SKM-1 (cell line): Measurements from ENCODE around the gene BLVRA.

Experiments used
- DNase-seq: peaks from one replicate; lab custom pipeline; 2025; ENCODE audit not compliant: unreplicated experiment; lab: John Stamatoyannopoulos, UW

The BLVRA gene

GRCh38 chr7:43749383-43749940, 9.0 kb upstream of the BLVRA start:
- no peak for DNase-seq

- no peak for DNase-seq
Observed at GRCh38 chr7:43750016-43750887, 8.2 kb upstream of the BLVRA start.

DNA sequence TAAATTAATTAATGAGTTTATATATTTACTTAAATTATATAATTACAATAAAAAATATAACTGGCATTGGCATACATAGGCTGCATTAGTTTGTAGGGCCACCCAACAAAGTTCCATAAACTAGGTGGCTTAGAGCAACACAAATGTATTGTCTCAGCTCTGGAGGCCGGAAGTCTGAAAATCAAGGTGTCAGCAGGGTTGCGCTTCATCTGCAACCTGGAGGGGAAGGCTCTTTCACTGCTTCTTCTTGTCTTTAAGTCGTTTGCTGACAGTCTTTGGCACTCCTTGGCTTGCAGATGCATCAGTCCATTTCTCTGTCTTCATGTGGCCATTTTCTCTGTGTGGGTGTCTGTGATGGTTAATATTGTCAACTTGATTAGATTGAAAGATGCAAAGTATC, 6.1 kb upstream of the BLVRA start:
- DNase-seq: no peak

DNA sequence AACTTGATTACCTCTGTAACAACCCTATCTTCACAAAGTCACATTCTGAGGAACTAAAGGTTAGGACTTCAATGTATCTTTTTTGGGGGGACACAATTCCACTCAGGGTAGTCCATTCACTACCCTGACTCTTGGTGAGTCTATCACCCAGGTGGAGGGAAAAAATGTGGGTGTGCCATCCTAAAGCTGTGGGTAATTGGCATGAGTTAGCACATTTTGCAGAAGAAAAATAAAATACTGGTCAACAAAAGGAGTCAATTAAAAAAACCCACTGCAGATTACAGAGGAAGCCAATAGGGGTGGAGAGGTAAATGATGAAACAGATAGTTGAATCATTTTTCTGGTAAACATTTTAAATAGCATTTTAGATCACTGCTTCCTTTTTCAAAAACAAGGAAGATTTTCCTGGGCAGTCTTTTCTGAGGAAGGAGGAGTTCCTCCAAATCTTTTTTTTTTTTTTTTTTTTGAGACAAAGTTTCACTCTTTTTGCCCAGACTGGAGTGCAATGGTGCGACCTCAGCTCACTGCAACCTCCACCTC, 5.1 kb upstream of the BLVRA start:
- DNase-seq: no peak

DNA sequence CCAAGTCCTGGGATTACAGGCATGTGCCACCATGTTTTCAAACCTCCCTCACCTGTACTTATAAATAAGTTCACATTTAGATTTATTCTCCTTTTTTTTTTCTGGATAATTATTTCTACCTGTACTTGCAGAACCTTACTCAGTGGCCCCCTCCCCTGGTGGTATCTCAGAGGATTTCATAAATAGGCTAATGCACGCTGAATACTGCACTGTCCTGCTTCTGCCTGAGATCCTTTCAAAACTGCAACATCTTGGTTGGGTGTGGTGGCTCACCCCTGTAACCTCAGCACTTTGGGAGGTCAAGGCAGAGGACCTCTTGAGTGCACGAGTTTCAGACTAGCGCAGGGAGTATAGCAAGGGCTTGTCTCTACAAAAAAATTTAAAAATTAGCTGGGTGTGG, 4.6 kb upstream of the BLVRA start:
- no peak for DNase-seq

GRCh38 chr7:43754596-43754995, 3.9 kb upstream of the BLVRA start:
- DNase-seq: no peak

DNA sequence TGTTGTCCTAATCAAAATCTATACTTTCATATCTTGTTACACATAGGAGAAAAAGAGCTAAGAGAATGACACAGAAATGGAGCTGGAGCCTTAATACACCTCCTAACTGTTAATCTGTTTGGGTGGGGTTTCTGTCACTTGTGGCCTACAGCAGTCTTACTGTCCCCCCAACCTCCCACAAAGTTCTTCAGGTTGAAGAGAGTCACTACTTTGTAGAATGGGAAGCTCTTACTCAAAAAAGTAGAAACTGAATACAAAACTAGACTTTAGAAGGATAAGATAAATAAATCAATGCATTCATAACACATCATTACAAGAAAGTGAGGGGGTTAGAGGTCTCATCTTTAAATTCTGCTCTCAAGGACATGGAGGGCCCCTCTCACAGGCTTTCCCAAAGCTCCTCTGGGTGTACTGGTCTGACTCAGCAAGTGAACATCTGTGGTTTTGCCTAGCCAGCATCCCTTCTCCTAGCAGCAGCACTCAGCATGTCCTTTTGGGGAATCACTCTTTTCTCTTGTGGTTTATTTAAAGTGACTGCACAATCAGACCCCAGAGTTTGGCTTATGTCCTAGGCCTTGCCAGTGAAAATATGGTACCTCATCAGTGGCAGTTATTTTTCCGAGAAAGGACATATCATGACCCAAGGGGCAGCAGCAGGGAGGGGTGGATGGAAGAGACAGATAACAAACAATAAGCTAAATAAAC, 2.0 kb upstream of the BLVRA start:
- no peak for DNase-seq

- DNase-seq: no peak
Observed at GRCh38 chr7:43757073-43757720, 1.3 kb upstream of the BLVRA start.

DNA sequence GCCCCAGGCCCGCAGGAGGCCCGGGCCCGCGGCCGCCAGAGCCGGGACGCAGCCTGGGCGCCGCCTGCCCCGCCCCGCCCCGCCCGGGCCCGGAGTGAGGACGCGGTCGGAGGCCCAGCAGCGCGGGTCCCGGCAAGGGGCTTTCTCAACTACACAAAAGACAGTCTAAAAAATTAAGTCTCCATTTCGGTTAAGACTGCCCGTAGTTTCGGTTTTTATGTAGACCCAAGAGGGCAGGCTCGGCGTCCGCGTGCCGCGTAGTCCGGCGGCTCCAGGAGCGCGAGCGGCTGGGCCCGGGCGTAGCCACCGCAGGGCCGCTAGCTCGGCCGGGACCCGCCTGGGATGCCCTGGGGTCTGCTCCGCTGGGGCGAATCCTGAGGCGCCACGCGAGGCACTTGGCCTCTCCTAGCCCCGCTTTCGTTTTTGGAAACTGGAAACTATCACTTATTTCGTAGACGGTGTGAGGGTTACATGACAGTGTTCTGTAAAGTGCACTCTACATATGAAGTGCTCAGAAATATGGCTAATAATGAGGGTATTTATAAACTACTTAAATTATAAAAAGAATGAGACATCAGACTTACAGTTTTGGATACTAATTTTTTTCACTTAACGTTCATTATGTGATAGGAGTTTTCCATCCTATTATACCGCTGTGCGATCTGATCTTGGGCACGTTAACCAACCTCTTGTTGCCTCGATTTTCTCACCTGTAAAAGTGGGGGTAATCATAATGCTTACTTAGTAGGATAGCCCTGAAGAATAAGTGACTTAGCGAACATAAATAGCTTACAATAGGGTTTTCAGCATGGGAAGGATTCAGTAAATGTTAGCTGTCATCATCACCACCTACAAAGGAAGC, 573 bp downstream of the BLVRA start:
- no peak for DNase-seq

GRCh38 chr7:43760861-43761260, 2.4 kb downstream of the BLVRA start:
- DNase-seq: no peak

- no peak for DNase-seq
Observed at GRCh38 chr7:43761382-43761781, 2.9 kb downstream of the BLVRA start.

GRCh38 chr7:43761938-43762692, 3.6 kb downstream of the BLVRA start:
- DNase-seq: no peak

GRCh38 chr7:43763183-43763582, 4.7 kb downstream of the BLVRA start:
- no peak for DNase-seq

DNA sequence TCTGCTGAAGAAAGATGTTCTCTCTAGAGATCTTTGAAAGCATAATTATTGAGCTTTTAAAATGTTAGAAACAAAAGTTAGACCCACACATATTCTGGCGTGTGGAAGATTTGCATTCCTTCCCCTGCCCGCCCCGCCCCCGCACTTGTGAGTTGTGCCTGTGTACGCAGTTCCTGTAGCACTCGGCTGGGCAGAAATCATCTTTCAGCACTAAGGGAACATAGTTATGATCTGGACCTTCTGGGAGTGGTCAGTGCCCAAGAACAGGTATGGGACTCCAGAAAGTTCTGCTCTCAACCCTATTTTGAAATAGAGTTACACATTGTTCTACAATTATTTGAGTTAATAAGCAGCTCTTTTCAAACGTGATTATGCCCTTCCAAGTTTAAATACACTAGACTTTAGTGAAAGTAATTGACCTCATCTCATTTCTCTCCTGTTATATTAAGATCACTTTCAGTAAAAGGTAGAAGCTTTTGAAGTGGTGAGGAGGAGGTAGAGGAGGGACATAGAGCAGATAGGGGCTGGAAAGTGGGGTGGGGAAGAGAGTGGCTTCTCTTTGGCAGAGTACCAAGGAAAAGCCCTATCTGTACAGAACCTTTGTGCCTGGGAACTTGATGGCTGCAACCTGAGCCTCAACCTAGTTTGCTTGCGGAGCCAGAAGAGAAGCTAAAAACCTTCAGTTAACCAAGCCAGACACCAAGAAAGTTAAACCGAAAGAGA, 5.7 kb downstream of the BLVRA start:
- DNase-seq: no peak

GRCh38 chr7:43764807-43765491, 6.5 kb downstream of the BLVRA start:
- no peak for DNase-seq

DNA sequence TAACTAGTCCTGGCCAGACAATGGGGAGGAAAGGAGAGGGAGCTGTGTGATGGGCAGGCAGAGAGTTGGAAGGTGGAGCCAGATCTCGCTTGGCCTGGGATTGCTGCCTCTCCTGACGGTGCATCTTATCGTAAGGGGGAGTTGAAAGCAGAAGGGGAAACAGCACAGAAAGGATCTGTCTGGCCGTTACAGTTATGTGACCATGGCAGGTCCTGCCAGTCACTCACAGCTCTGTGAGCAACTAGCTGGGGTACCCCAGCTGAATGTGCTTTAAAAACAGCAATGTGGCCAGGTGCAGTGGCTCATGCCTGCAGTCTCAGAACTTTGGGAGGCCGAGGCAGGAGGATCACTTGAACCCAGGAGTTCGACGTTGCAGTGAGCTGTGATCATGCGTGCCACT, 8.1 kb downstream of the BLVRA start:
- no peak for DNase-seq

- DNase-seq: no peak
Observed at GRCh38 chr7:43767311-43767710, 8.8 kb downstream of the BLVRA start.

DNA sequence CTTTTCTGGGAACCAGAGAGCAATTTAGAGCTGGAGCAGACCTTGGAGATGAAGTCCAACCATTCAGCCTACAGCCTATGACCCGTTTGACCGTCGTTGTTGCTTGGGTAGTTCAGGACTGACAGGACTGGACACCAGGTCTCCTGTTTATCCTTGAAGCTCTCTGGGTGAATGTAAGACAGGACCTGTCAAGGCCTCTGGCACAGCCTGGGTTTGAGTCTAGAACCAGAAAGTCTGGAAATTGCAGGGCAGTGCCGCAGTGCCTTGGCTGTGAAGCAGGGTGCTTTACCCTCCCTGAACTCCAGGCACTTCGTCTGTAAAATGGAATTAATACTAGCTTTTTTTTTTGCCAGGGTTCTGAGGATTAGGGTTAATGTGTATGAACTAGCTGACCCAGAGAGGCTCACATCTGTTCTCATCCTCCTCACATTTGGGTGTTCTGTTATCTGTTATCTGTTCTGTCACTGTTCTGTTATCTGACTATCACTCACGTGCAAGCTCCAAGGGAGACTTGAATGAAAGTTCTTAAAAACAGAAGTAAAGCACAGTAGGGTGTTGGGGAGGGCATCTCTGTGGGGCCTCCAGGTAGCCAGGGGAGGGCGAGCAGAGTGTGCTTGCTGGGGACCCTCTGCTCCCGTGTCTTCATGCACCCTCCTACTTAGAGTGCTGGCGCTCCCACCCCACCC, 9.9 kb downstream of the BLVRA start:
- DNase-seq: no peak
